Hematopoietic multipotent progenitor cell treated with erythropoietin and hydrocortisone succinate and interleukin-3 and kit ligand, for 17 days (in vitro differentiated cells): ENCODE data around the gene CCDC81.
"Not testable (repeated sequence)": the region's sequence is repeated elsewhere in the genome, so short reads cannot be mapped to it uniquely, and the experiment has no call there.

Experiments
- DNase-seq: peaks from one replicate; pipeline ENCODE4 v3.0.0-alpha.2; 2015; ENCODE audit warnings: low spot score

Gene CCDC81

DNA sequence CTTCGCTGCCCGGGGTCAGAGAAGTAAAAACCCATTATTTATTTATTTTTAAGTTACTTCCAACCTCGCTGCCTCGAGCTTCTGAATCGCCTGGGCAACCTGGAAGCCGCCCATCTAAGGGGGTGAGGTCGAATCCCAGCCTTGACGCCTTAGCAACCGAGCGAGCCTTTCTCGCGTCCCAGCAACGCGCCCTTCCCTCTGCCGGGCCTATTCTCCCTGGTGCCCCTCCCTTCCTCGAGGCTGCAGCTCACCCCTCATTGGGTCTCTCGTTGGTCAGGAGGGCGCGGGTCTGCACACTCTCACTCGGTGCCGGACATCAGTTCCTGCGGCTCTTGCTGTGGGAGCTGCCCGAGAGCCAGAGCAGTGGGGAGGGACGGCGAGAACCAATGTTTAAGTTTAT, at the start of gene CCDC81:
Gene CCDC81, plus strand, starts transcription at position 302 of the 400 bp plus-strand sequence. CDS start 277 bp downstream, outside the sequence.
- no peak for DNase-seq

DNA sequence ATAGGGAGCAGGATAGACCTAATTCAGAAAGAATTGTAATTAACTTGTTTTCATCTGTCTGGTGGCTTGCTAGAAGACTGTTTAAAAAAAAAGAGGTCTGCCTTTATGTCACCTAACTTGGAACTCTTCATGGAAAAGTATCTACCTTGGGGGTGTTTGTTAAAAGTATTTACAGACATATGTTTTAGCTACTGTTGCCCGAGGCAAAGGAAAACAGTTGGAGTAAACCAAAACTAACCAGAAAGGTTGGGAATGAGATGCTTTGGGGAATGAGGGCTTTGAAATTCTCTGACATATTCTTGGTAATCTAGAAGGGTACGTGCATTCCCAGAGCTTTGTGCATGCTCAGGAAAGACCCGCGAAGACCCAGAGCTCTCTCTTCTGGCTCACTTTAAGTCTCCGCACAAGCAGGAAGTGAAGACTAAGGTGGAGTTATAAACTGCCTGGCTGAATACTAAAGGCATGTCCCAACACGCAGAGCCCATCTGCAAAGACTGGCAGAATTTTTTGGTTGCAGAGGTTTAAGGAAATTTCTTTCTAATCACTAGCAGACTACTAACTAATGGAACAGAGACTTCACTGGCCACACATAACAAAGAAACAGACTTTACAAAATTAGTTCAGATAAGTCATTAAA, 39.4 kb upstream of the CCDC81 start:
- DNase-seq = no peak

DNA sequence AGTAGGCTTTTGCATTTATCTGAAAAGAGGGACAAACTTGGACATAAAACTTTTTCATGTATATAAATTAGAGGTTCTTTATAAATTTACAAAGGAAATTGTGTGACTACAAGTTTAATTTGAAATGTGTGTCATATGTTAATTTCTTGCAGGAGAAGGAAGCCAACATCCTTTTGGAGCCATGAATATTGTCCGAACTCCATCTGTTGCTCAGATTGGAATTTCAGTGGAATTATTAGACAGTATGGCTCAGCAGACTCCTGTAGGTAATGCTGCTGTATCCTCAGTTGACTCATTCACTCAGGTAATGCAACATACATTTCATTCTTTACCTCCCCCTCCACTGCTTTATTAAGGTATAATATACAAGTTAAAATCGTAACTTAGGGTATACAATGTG, 37.5 kb upstream of the CCDC81 start:
- DNase-seq = no peak

DNA sequence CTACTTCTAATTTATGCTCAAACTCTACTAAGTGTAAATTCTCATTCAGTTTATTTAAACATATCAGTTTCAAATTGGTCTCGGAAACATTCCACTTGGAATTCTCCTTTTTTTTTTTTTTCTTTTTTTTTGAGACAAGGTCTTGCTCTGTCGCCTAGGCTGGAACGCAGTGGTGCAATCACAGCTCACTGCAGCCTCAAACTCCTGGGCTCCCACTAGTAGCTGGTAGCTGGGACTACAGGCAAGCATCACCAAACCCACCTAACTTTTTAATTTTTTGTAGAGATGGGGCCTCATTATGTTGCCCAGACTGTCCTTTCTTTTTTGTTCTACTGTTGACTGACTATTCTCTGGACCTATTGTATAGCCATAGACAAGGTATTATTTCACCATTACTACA, 33.3 kb upstream of the CCDC81 start:
- no peak for DNase-seq

DNA sequence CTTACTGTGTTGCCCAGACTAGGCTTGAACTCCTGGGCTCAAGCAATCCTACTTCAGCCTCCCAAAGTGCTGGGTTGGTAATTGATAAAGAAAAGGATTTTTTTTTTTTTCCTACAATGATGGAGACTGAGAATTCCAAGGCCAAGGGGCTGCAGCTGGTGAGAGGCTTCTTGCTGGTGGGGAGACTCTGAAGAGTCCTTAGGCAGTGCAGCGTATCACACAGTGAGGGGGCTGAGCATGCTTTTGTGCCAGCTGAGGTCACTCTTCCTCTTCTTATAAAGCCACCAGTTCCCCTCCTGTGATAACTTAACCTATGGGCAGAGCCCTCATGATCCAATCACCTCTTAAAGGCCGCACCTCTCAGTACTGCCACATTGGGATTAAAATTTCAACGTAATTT, 28.2 kb upstream of the CCDC81 start:
- no peak for DNase-seq

DNA sequence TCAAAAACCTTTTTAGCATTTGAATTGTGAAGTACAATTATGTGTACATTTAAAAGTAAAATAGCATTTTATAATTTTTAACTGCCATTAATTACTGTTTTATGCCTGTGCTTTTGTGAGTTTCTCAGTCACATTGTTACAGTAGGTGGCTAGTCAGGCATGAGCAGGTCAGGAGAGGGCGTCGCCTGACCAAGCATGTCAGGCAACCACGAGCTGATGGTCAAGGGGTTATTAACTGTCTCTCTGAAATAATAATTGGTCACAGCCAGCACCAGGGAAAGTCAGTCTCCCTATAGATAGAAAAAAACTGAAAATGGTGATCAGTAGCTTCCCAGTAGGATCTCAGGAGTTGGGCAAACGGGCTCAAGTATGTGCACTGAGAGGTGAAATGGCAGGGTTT, 19.4 kb upstream of the CCDC81 start:
- no peak for DNase-seq

DNA sequence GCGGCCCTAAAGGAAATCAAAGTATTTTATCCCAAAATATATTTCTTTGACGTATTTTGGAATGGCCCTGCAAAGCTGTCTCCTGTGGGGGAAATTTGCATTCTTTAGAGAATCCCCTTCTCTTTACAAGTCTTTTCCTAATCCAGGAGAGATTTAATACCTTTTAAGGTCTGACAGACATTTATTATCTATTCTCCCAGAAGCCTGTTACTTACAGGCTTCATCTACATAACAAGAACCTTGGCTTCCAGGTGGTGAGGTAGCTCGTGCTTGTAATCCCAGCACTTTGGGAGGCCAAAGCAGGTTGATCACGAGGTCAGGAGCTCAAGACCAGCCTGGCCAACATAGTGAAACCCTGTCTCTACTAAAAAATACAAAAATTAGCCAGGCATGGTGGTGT, 17.3 kb upstream of the CCDC81 start:
- not testable (repeated sequence) for DNase-seq

DNA sequence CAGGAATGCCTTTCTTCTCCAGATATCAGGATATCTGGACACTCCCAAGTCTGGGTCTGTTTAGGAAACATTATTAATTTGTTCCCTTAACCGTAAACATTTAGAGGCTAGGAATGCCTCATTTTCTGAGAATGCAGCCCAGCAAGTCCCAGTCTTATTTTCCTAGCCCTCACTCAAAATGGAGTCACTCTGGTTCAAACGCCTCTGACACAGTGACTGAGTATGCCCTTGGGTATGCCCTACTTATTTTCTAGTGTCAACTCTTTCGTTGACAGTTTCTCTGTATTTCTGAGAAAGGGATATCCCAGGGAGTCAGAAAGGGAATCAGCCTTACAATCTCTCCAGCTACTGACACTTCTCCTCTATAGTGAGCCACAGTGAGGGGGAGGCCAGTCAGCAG, 16.0 kb upstream of the CCDC81 start:
- no peak for DNase-seq

DNA sequence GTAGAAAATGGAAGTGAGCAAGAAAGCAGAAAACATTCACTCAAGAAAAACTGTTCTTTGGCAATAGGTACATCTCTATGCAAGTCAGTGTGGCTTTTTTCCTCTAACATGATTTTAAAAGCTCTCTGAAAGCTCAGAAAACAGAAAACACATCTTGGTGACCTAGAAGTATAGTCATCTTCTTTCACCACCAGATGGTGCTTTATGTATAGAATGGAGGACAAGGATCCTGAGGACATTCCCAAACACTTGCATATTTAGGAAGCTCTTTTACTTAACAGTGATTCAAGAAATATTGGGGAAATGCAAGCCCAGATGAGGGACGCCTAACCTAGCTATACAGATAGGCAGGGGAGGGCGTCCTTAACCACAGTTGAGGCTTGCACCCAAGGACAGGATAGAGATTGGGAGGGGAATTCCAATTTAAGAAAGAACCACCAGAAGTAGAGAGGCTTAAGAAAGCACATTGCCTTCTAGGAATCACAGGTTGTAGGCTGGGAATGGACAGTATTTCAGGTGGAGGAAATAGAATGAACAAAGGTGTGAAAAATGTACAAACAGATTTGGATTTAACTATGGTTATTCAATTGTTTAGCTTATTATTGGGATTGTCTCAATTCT, 13.8 kb upstream of the CCDC81 start:
- no peak for DNase-seq

DNA sequence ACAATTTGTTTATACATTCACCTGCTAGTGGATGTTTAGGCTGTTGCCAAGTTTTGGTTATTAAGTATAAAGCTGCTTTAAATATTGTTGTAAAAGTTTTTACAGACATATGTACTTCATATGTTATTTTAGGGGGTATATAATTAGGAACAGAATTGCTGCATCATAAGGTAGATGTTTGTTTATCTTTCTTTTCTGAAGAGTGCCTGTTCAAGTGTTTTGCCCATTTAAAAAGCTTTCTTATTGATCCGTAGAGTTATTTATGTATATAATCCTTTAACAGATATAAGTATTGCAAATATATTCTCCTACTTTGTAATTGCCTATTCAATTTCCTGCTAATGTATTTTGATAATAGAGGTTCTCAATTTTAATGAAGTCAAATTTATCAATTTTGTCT, 11.3 kb upstream of the CCDC81 start:
- no peak for DNase-seq

DNA sequence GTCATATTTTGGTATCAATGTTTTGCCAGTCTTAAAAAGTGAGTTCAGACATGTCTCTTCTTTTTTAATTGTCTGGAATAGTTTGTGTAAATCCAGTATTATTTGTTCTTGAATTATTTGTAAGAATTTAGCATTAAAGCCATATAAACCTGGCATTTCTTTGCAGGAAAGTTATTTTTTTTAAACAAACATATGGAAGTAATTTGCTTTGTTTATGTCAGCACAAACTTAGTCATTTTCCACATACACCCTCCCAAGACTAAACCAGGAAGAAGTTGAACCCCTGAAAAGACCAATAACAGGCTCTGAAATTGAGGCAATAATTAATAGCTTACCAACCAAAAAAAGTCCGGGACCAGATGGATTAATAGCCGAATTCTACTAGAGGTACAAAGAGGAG, 9.1 kb upstream of the CCDC81 start:
- DNase-seq = no peak

DNA sequence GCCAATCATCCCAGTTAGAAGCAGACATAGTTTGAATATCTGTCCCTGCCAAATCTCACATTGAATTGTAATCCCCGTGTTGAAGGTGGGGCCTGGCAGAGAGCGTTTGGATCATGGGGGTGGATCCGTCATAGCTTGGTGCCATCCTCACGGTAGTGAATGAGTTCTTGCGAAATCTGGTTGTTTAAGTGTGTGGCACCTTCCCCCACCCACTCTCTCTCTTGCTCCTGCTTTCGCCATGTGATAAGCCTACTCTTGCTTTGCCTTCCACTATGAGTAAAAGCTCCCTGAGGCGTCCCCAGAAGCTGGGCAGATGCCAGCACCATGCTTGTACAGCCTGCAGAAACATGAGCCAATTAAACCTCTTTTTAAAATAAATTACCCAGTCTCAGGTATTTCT, 5.0 kb upstream of the CCDC81 start:
- DNase-seq = no peak

DNA sequence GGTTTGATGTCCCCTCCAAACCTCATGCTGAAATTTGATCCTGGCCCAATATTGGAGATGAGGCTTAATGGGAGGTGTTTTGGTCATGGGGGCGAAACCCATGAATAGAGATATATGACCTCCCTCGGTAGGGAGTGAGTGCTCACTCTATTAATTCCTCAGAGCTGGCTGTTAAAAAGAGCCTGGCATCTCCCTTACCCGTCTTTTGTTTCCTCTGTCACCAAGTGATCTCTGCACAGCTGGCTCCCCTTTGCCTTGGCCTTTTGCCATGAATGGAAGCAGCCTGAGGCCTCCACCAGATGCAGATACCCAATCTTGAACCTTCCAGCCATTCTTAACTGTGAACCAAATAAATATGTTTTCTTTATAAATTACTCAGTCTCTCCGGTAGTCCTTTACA, 4.5 kb upstream of the CCDC81 start:
- no peak for DNase-seq

DNA sequence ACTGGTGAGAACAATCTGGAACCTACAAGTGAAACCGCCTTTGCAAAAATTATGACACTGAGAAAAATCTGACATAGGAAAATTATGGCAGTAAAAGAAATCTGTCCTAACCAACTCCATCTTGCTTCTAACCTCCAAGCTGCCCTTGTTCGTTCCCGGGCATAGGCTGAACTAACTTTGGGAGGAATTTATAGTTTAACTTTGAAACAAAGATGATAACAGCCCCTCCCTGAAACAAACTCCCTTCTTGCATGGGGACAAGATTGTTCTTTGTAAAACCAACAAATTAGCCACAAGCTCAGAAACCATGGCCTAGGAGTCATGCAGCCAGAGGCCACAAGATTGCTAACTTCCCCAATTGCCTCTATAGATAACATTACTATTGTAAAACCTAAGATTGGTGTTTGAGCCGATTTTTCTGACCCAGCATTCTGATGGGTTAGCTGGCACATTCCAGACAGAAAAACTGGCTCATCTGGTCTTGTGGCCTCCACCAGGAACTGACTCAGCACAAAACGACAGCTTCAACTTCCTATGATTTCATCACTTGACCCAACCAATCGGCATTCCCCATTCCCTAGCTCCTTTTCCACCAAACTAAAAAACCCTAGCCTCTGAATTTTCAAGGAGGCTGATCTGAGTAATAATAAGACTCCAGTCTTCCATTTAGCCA, 3.6 kb upstream of the CCDC81 start:
- DNase-seq = no peak

DNA sequence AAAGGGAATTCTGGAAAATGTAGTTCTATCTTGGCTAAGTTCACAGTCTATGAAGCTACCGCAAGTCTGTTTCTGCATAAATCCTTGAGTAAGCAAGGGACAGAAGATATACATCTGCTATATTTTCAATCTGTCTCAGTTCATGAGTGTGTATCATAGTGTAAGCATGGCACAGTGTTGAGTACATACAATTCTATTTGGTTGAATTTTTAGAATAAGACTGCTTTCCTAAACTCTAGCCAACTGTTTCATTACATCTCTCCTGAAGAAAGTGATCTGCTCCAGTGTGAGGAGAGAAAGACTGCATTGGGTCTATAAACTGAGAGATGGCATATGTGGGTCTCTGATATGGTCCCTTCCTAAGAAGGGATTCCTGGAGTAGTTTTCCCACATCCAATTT, 2.6 kb upstream of the CCDC81 start:
- DNase-seq = no peak

DNA sequence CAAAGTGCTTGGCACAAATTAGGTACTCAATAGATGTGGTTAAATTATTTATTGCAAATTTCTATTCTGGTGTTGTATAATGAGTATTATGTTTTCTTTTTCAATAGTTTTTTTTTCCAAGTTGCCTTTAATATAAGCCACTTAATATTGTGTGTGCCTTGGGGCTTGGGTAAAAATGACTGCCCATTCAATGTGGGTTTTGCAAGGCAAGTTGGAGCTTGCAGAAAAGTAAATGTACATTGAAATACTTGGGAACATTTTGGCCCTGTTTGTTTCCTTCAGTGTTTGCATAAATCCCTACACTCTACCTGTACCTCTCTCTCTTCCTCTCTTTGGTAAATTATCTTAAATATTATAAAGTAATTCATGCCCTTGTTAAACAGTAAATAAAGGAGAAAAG, 2.1 kb upstream of the CCDC81 start:
- no peak for DNase-seq

DNA sequence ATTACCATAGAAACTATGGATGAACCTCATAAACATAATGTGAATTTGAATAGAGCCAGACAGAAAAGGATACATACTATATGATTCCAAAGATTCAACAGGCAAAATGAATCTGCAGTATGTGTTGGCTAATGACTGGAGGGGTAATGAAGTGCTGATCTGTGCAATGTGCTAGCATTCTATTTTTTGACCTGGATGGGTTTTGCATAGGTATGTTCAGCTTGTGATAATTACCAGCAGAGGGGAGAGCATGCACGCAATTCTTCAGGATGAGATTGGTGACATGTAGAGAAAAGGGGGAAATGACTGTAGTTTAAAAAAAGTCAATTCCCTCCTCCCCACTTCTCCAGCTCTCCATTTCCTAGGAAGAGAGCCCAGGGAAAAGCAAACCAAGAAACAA, 618 bp upstream of the CCDC81 start:
- DNase-seq = no peak

DNA sequence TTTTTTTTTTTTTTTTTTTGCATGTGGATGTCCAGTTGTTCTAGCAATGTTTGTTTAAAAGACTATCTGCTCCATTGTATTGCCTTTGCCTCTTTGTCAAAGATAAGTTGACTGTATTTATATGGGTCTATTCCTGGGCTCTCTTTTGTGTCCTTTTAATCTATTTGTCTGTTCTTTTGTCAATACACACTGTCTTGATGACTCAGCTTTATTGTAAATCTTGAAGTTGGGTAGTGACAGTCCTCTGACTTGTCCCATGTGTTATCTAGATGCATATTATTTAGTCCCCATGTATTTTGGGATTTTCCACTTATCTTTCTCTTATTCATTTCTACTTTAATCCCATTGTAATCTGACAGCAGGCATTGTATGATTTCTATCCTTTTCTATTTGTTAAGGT, 3.3 kb downstream of the CCDC81 start:
- no peak for DNase-seq

DNA sequence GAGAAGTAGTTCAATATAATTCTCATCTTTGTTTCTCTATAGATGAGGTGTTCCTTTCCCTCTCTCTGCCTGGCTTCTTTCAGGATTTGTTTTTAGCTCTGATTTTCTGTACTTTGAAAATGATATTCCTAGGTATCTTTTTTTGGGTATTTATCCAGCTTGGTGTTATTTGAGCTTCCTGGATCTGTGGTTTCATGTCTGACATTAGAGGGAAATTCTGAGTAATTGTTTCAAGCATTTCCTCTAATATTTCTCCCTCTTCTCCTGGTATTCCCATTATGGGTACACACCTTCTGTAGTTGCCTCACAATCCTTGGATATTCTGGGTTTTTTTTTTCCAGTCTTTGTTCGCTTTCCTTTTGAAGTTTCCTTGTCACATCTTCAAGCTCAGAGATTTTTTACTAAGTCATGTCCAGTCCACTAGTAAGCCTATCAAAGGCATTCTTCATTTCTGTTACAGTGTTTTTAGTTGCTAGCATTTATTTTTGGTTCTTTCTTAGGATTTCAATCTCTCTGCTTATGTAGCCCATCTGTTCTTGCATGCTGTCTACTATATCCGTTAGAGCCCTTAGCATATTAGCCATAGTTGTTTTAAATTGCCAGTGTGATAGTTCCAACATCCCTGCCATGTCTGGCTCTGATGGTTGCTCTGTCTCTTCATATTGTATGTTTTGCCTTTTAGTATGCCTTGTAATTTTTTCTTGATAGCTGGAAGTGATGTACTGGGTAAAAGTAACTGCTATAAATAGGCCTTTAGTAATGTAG, 5.8 kb downstream of the CCDC81 start:
- no peak for DNase-seq

DNA sequence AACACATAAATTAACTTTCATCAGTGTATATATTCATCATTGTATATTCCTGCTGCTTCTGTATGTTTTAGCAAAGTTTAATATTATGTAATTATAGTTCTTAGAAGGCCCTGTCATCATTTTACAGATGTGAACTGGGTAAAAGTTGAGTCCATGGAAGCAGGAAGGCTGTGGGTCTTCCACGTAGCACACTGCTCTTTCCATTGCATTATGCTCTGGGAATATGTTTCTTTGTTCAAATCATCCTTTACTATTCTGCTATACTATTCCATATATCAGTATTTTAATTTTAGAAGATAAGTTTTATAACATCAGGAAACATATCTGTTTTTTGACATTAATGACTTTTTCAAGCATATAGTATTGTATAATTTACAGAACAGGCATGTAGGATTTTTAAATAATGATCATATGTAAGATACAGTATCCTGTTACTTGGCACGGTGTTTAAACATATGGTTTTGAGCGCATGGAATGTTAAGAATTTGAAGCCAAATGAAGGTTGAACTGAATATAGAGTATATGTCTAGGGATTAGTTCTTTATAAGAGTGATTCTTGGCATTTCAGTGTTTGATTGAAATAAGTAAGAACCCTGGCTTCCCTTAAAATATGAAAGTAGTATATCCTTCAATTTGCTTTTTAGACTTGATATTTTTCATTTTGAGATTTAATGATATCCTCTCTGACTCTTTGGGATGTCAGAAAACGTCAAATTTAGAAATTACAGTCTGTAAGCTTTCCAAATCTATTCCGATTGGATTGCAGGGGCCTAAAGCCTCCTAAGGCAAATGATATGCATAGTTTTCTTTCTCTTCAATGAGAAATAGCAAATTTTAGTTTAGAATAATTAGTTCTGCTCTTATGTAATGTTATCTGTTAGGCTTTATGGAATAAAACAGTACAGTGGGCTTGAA, 8.6 kb downstream of the CCDC81 start:
- no peak for DNase-seq

DNA sequence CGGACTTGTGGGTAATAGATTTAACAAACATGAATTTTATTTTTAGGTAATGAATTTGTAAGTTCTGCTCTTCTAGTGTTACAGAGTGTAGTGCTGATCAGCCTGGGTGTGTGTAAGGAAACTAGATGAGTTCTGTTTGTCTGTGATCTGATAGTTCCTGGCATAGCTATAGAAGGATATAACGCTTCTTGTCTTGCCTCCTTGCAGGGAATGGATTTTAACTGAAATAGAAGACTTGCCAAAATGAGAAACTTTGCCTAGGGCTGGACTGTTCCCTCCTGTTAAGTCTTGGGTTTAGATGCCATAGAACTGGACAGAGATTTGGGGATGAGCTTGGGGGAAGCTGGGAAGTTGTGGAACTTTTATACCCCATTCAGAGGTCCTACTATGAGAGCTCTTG, 11.6 kb downstream of the CCDC81 start:
- DNase-seq = no peak

DNA sequence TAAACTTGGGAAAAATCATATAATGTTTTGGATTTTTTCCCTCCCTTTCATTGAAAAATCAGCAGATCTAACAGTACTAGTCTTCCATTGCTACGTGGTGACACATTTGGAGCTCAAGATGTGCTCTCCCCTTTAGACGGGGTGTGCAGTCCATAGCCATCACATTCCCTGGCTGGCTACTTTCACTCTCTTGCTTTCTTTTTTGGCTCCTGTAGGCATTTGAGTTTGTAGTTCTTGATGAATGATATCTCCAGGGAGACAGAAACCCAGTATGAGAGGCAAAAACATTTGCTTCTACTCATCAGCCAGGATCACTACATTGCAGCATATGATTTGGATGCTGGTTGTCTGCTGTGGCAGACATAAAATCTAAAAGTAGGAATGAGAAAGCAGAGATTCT, 12.1 kb downstream of the CCDC81 start:
- DNase-seq = no peak
